GM19099 (cell line): ENCODE data around the gene PRIM1.

ENCODE experiments used
- POLR2A ChIP-seq: IDR thresholded peaks from 3 replicates; pipeline ENCODE4 v1.6.1; 2011; ENCODE audit warnings: low read depth; ENCODE audit not compliant: insufficient read length; ENCODE audit errors: extremely low read depth

Gene PRIM1

DNA sequence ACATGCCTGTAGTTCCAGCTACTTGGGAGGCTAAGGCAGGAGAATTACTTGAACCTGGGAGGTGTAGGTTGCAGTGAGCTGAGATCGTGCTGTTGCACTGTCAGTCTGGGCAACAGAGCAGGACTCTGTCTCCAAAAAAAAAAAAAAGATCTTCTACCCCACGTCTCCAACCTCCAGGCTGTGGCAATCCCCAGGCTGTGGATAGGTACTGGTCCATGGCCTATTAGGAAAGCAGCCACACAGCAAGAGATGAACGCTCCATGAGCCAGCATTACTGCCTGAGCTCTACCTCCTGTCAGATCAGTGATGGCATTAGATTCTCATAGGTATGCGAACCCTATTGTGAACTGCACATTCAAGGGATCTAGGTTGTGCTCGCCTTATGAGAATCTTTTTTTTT, 58.0 kb downstream of the PRIM1 start:
- TF ChIP-seq POLR2A, result no peak

DNA sequence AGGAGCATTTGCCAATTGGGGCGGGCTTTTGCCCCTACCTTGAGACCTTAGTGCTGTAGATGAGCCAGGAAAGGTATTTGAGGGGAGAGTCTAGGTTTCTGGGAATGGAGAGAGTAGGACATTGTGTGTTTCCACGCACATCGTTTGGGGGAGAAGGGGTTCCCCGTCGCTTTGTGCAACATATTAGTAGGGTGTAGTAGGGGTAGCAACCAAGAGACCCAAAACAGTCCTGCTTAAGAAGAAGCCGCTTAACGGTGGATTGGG, 63.3 kb downstream of the PRIM1 start:
- TF ChIP-seq POLR2A, result no peak

- TF ChIP-seq POLR2A, result peak; percentile 94
Observed at GRCh38 chr12:56688129-56688845, 63.8 kb downstream of the PRIM1 start, which contains the start of gene PTGES3. Gene PTGES3, minus strand, starts transcription at chr12:56688284. Its CDS starts 285 bp downstream, at chr12:56687999.

DNA sequence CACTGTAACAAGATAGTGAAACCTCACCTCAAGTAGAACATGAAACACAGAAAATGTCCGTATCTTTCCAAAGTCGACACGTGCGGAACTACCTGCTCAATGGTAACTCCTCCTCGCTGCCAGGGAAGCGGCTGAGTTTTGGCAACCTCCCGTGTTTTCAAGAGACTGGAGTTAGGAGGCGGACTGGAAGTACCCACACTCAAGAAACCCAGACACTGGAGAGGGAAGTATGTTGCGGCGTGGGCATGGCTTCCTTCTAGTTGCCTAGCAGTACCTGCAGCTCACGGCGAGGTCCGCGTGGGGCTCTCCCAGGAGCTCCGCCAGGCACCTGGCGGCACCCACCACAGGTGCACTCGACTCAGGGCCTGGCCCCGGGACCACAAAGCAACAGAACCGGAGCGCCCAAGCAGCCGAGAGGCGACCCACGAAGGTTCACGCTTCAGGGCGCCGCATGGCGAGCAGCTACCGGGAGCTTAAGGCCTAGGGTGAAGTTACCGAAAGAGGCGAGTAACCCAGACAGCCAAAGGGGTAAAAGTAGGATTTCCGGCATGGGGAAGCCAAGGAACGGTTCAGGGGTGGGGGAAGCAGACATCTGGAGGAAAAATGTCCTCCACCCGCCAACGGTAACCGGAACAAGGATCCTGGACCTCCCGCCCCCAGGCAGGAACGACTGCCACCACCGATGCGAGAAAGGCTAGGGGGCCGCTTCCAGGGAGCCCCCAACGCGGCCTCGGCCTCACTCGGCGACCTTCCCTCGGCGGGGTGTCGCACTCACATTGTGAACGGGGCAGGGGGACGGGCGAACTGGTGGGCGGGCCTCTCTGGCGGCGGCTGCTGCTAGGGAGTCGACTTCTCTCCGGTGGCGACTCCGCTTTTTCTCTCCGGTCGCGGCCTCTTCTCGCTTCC, 64.6 kb downstream of the PRIM1 start:
- TF ChIP-seq POLR2A, result peak; percentile 50

DNA sequence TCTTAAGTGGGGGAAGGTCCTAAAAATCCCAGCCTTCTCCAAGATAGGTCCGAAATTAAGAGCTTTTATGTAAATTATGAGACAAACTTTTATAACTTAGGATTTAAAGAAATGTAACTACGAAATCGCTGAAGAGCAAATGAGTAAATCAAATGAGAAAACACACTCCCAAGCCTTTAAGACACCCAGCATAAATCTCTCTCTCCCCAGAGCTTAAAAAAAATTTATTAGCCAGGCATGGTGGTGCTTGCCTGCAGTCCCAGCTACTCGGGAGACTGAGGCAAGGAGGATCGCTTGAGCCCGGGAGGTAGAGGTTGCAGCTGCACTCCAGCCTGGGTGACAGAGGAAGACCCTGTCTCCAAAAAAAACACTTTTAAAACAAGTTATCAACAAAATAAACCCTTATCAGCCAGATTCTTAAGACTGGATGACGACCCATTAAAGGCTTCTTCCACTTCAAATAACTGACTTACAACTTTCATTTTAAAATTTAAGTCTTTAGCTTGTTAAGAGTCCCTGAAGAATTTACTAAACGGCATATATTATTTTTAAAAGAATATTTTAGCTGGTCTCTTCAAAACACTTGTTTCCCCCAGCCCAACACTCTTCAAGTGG, 67.3 kb downstream of the PRIM1 start:
- TF ChIP-seq POLR2A, result no peak

DNA sequence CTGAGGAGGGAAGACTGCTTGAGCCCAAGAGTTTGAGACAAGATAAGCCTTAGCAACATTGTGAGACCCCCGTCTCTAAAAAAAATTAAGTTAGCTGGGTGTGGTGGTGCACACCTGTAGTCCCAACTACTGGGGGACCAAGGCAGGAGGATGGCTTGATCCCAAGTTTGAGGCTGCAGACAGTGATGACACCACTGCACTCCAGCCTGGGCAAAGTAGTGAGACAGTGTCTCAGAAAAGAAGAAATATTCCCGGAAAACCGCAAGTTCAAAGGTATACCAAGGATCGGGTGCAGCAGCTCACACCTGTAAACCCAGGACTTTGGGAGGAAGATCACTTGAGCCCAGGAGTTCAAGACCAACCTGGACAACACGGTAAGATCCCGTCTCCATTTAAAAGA, 69.8 kb downstream of the PRIM1 start:
- no peak for TF ChIP-seq POLR2A
